Transverse colon (tissue), 4 donors: ENCODE data around the gene OMA1. TPM values are rescaled to one million over a fixed set of nuclear protein-coding genes. Genes with fewer than 3 reads are reported as not detected.

ENCODE experiments used
- DNase-seq: peaks from one replicate; pipeline ENCODE4 v3.0.0-alpha.2; 2019
- H3K27ac ChIP-seq, 4 donors: fragments of 200-600 bp; sonication (generic); 2 replicates each; pipeline ENCODE4 v1.5.1; 2016 to 2018; ENCODE audit warnings: inconsistent platforms in 4 of 4
- H3K27me3 ChIP-seq: fragments of 200-600 bp; sonication (generic); 2 replicates; pipeline ENCODE4 v1.5.1; 2017; ENCODE audit warnings: inconsistent platforms
- H3K36me3 ChIP-seq, 4 donors: fragments of 200-600 bp; sonication (generic); 2 replicates each; pipeline ENCODE4 v1.5.1; 2017 to 2019; ENCODE audit warnings: inconsistent platforms in 4 of 4
- H3K4me1 ChIP-seq, 4 donors: fragments of 200-600 bp; sonication (generic); 2 replicates each; pipeline ENCODE4 v1.5.1; 2017 to 2020; ENCODE audit warnings: inconsistent platforms in 4 of 4
- H3K4me3 ChIP-seq, 4 donors: fragments of 200-600 bp; sonication (generic); 1 replicate in 1 of 4; 2 replicates in 3 of 4; pipeline versions ENCODE4 v1.5.1 to v1.6.1; 2017 to 2019; ENCODE audit warnings: inconsistent platforms in 4 of 4
- H3K9me3 ChIP-seq, 2 donors: fragments of 200-600 bp; sonication (generic); 2 replicates each; pipeline ENCODE4 v1.5.1; 2017 to 2019; ENCODE audit warnings: inconsistent platforms in 2 of 2
- EP300 ChIP-seq: sonication (generic); formaldehyde crosslinking; IDR thresholded peaks from one replicate; pipeline ENCODE4 v1.6.1; 2017; ENCODE audit warnings: antibody characterized with exemption, low read depth
- POLR2A ChIP-seq: fragments of 450-650 bp; IDR thresholded peaks from one replicate; pipeline ENCODE4 v1.6.1; 2016; ENCODE audit warnings: antibody characterized with exemption, mild to moderate bottlenecking, moderate library complexity
- POLR2AphosphoS5 ChIP-seq, 3 donors: sonication (generic); formaldehyde crosslinking; IDR thresholded peaks; one replicate each; pipeline ENCODE4 v1.6.1; 2016; ENCODE audit warnings: antibody characterized with exemption in 3 of 3
- WGBS, 2 donors: methylation state at CpG; one replicate each; pipeline ENCODE4 v1.1.5; 2018; ENCODE audit warnings: low coverage in 1 of 2; 5-methylcytosine and 5-hydroxymethylcytosine counted together
- in situ Hi-C, 4 donors: fragments of 200-750 bp; cut with MboI; loops; one replicate each; pipeline versions ENCODE4 v1.15.0 to v1.15.1; 2017; ENCODE audit warnings: low sequenced_read_pairs in 3 of 4, low pct_ligation_motif_present in 1 of 4, low pct_unique_long_range_greater_than_20kb in 1 of 4
- intact Hi-C: fragments of 100-400 bp; cut with DNase I; formaldehyde crosslinking; loops from one replicate; pipeline ENCODE4 v1.15.1; 2023; ENCODE audit warnings: low total_unique reads
- total RNA-seq, 4 donors: library from RNA; depleted of rRNA; stranded (reverse); fragments of >200 nt; gene quantifications; one replicate each; pipeline ENCODE4 v1.1.0, GENCODE V29; 2016
- TF ChIP-seq, protein P1 (sequence below), 5 experiments: fragments of 200-600 bp in 3 of 5; fragments of 450-650 bp in 2 of 5; sonication (generic) in 3 of 5; IDR thresholded peaks; 1 replicate in 2 of 5; 2 replicates in 3 of 5; pipeline ENCODE4 v1.5.1; 2016 to 2017; ENCODE audit warnings: antibody characterized with exemption in 5 of 5, inconsistent platforms in 3 of 5, mild to moderate bottlenecking in 2 of 5, moderate library complexity in 1 of 5

Gene OMA1
- total RNA-seq, 4 donors from 2014 or later: 6.4 to 29.4 (median 20.0) TPM

DNA sequence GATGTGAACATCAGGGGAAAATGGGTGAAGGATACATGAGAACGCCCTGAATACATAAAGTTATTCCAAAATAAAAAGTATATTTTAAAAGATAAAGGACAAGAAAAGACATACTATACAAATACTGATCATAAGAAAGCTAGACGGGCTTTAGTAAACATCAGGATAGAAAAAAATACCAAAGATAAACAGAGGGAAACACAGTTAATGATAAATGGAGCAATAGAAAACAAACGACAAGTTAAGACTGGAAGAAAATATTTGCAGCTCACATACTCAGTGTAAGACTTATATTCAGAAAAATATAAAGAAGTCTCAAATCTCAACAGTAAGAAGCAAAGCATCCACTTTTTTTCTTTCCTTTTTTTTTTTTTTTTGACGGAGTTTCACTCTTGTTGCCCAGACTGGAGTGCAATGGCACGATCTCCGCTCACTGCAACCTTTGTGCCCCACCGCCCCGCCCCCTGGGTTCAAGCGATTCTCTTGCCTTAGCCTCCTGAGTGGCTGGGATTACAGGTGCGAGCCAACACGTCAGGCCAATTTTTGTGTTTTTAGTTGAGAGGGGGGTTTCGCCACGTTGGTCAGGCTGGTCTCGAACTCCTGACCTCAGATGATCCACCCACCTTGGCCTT is 94.8 kb downstream of the OMA1 start:
- in situ Hi-C loops: no loop called here
- H3K27me3 ChIP-seq: no peaks in the 10 kb centered on the region
- no peaks in the 10 kb centered on the region for H3K36me3 ChIP-seq
- no peaks in the 10 kb centered on the region for H3K9me3 ChIP-seq
- H3K4me3 ChIP-seq: no peak overlapping the region
- intact Hi-C loops: no loop called here
- TF ChIP-seq POLR2A (no peak), POLR2AphosphoS5 (IDR thresholded peaks at IDR 0.05) (no peak), EP300 (no peak)
- TF ChIP-seq, protein P1, sequence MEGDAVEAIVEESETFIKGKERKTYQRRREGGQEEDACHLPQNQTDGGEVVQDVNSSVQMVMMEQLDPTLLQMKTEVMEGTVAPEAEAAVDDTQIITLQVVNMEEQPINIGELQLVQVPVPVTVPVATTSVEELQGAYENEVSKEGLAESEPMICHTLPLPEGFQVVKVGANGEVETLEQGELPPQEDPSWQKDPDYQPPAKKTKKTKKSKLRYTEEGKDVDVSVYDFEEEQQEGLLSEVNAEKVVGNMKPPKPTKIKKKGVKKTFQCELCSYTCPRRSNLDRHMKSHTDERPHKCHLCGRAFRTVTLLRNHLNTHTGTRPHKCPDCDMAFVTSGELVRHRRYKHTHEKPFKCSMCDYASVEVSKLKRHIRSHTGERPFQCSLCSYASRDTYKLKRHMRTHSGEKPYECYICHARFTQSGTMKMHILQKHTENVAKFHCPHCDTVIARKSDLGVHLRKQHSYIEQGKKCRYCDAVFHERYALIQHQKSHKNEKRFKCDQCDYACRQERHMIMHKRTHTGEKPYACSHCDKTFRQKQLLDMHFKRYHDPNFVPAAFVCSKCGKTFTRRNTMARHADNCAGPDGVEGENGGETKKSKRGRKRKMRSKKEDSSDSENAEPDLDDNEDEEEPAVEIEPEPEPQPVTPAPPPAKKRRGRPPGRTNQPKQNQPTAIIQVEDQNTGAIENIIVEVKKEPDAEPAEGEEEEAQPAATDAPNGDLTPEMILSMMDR (IDR thresholded peaks at IDR 0.05): no peak
- no peak for DNase-seq
- WGBS, 2 donors: 75 to 87% methylated on average over 5 to 14 of the region's 14 CpGs
- no peaks in the 10 kb centered on the region for H3K4me1 ChIP-seq
- H3K27ac ChIP-seq: no peak overlapping the region

DNA sequence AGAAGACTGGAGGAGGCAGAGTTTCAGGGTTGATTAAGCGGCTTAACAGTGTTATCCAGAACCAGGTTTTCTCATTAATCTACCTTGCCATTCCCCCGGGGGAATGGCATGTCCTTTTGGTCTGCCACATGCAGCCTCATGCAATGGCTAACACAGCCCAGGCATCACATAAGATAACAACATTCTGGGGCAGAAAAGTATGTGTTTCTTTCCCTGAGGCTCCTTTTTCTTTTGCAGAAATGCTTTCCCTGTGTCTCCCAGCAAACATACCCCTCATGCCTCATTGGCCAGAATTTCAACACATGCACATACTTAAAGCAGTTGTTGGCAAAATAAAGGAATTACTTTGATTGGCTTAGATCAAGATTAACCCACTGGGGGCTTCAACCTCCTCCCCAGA is 98.6 kb downstream of the OMA1 start:
- Histone ChIP-seq H3K27me3 (no peaks in the 10 kb centered on the region), H3K36me3 (no peaks in the 10 kb centered on the region), H3K4me3 (no peak overlapping the region), H3K9me3 (no peaks in the 10 kb centered on the region), H3K27ac (no peak overlapping the region), H3K4me1 (no peaks in the 10 kb centered on the region)
- TF ChIP-seq, protein P1 (IDR thresholded peaks at IDR 0.05): no peak
- TF ChIP-seq EP300 (no peak), POLR2AphosphoS5 (IDR thresholded peaks at IDR 0.05) (no peak), POLR2A (no peak)
- in situ Hi-C loops: no loop called here
- 83 to 93% methylated on average over 2 of the region's 2 CpGs for WGBS, 2 donors
- intact Hi-C loops: no loop called here
- DNase-seq: no peak

DNA sequence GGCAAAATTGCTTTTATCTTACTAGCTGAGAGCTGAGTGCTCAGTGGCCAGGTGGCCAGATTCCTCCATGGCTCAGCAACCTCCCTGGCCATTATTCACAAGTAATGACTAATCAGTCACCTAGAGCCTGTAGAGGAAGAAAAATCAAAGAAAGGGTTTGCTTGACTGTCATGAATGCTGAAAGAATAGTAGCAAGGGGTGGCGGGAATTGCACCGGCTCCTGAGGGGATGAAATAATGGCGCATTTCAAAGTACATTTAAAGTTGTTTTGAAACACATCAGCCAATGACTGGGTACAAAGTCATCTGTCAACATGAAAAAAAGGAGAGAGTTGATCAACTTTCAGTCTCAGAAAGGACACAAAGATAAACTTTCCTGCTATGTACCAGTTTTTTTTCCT is 99.5 kb downstream of the OMA1 start:
- intact Hi-C loops (no loop called here), in situ Hi-C loops (no loop called here)
- Histone ChIP-seq H3K4me3 (no peak overlapping the region), H3K36me3 (no peaks in the 10 kb centered on the region), H3K27ac (no peak overlapping the region), H3K9me3 (no peaks in the 10 kb centered on the region), H3K4me1 (no peaks in the 10 kb centered on the region), H3K27me3 (no peaks in the 10 kb centered on the region)
- no peak for DNase-seq
- TF ChIP-seq, protein P1 (IDR thresholded peaks at IDR 0.05): no peak
- TF ChIP-seq POLR2A: no peak
- no peak for TF ChIP-seq POLR2AphosphoS5 (IDR thresholded peaks at IDR 0.05)
- TF ChIP-seq EP300: no peak
- WGBS, 2 donors: 82 to 94% methylated on average over 3 of the region's 3 CpGs

DNA sequence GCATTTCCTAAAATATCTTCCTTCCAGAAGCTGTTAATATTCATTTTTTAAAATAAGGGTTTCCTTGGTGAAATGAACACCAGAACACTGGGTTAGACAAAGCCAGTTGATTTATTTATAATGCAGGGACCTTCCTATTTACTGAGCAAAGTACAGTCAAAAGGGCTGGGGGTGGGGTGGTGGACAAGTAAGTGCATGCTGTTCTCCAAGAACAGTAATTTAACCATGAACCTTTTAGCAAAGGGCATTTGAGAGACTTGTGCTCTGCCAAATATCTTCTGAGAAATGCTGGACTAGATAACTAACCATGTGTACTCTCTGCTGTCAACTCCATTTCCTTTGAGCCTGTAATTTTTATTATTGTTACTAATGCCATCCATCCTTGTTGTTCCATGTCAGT is 100.2 kb downstream of the OMA1 start:
- TF ChIP-seq EP300: no peak
- no peak for TF ChIP-seq POLR2AphosphoS5 (IDR thresholded peaks at IDR 0.05)
- no peak for TF ChIP-seq POLR2A
- TF ChIP-seq, protein P1 (IDR thresholded peaks at IDR 0.05): no peak
- Histone ChIP-seq H3K27me3 (no peaks in the 10 kb centered on the region), H3K27ac (no peak overlapping the region), H3K9me3 (no peaks in the 10 kb centered on the region), H3K36me3 (no peaks in the 10 kb centered on the region), H3K4me1 (no peaks in the 10 kb centered on the region), H3K4me3 (no peak overlapping the region)
- DNase-seq: no peak
- intact Hi-C loops (no loop called here), in situ Hi-C loops (no loop called here)
